Measurements from ENCODE around the gene RAP1A.
"Not testable (repeated sequence)": the region's sequence is repeated elsewhere in the genome, so short reads cannot be mapped to it uniquely, and the experiment has no call there.

Gene RAP1A

DNA sequence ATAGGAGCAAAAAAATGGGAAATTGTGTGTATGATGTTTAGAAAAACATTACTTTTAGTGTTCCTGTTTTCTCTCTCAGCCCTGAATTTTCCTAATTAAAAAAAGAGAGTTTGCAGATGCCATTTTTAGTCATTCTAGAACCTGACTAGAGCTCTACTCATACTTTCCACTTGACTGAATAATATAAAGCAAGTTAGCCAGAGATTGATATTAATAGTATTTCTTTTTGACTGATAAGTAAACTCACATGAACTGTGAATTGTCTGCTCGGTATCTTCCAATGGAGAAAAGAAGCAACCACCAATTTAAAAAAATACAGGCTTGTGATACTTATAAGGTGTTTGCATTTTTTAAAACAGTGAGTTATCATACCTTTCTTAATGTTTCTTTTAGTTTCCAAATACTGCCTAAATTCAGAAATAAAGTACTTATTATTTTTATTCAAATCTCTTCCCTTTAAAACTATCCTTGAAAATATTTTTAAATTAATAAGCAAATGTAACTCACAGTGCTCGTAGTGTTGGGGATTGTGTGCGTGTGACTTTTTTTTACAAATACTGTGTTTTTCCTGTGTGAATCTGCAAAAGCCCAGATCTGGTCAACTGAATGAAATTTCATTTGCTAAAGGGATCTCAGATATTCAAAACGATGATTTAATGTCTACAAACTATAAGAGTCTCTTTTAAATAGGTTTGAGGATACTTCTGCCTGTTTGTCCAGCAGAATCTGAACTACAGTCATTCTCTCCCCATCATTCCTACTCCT lies 9.8 kb downstream of the RAP1A start:
- TF ChIP-seq POLR2A (IDR thresholded peaks at IDR 0.05; ENCODE audit: low read depth, low read length) = no peak
- FAIRE-seq = no peak

DNA sequence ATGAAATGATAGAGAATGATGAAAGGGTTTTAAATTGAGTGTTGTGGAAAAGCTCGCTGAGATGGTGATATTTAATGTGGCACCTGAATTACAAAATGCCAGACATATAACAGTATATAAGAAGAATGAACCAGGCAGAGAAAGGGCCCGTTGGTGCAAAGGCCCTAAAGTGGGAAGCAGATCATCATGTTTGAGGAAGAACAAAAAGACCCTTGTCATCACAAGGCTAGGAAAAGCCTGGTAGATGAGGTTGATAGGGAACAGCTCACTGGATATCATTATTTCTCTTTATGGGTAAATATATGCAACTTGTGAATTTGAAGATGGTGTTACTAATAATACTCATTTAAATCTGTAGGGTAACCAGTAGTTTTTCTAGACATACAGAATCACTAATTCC lies 11.0 kb downstream of the RAP1A start:
- no peak for FAIRE-seq
- DNase-seq (ENCODE audit: insufficient read length, low spot score) = no peak
- no peak for TF ChIP-seq POLR2A (IDR thresholded peaks at IDR 0.05; ENCODE audit: low read depth, low read length)

More for the DNA sequence above, 9.8 kb downstream of the RAP1A start:
- no peak for DNase-seq (ENCODE audit: insufficient read length, low spot score)

DNA sequence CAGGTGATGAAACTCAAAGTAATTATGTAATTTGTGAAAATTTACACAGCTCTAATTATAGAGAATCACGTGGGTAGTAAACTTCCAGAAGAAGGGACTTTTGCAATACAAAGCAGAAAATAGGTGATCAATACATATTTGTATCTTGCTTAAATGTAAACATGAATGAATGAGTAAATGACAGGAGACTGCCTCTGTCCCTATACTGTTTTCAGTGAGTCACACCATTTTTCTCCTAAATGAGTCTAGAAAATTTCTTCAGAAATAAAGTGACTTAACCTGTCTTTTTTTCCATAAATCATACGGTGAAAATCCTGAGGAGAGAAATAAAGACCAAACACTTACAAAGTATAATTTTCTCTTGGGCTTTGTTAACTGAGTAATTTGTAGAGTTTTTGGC lies 11.9 kb downstream of the RAP1A start:
- DNase-seq (ENCODE audit: insufficient read length, low spot score) = no peak
- TF ChIP-seq POLR2A (IDR thresholded peaks at IDR 0.05; ENCODE audit: low read depth, low read length) = no peak
- FAIRE-seq = no peak

DNA sequence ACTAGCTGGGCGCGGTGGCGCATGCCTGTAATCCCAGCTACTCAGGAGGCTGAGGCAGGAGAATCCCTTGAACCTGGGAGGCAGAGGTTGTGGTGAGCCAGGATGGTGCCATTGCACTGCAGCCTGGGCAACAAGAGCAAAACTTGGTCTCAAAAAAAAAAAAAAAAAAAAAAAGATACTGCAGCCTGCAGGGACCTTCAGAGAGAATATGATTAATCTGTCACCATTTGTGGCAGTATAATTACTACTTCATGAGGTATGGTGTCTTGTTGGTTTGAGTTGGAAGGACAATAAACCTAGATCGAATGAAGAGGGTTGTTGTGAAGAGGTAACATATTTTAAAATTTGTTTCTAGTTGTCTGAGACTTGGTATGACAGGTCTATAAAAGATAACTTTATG lies 13.2 kb downstream of the RAP1A start:
- DNase-seq (ENCODE audit: insufficient read length, low spot score) = not testable (repeated sequence)

DNA sequence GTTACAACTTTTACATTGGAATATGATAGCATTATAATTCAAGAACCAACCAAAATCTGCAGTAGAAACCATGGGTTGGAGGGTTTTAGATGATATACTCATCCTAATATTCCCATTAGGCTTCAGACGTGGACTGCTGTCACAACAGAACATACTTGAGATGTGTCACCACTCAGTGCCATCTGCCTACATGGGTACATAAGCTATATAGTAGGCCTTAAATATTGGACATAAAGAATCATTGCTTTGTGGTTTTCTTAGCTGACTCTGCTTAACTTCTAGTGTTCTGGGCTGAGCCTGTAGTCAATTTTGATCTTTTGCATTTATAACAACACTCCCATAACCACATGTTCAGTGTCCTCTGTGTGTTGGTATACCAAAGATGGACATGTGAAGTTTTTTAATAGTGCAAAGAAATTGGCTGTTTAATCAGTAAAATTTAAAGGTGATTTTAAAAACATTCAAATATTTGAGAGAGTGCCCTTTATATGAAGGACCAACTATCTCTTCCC lies 14.2 kb downstream of the RAP1A start:
- DNase-seq (ENCODE audit: insufficient read length, low spot score) (no peak), FAIRE-seq (peak; percentile 90)
- TF ChIP-seq POLR2A (IDR thresholded peaks at IDR 0.05; ENCODE audit: low read depth, low read length) = no peak

More for the DNA sequence above, 13.2 kb downstream of the RAP1A start:
- not testable (repeated sequence) for FAIRE-seq

DNA sequence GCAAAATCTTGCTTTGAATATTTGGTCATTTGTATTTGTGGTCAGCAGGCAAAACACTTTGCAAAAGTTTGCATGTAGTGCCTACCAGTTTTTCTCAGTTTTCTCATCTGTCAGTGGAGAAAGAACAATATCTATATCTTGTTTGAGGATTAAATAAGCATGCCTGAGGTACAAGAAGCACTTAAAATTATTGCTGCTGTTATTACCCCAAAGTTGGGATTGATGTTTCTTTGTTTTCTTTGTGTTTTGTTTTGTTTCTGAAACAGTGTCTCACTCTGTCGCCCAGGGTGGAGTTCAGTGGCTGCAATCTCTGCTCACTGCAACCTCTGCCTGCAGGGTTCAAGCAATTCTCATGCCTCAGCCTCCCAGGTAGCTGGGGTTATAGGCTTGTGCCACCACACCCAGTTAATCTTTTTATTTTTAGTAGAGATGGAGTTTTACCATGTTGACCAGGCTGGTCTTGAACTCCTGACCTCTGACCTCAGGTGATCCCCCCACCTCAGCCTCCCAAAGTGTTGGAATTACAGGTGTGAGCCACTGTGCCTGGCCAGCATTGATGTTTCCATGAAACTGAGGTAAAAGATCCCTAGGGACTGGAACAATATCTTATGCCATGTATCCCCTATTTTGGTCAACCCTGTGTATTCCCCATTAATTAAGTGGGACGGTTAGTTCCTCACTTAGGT lies 15.9 kb downstream of the RAP1A start:
- DNase-seq (ENCODE audit: insufficient read length, low spot score) (no peak), FAIRE-seq (no peak)
- TF ChIP-seq POLR2A (IDR thresholded peaks at IDR 0.05; ENCODE audit: low read depth, low read length) = no peak

DNA sequence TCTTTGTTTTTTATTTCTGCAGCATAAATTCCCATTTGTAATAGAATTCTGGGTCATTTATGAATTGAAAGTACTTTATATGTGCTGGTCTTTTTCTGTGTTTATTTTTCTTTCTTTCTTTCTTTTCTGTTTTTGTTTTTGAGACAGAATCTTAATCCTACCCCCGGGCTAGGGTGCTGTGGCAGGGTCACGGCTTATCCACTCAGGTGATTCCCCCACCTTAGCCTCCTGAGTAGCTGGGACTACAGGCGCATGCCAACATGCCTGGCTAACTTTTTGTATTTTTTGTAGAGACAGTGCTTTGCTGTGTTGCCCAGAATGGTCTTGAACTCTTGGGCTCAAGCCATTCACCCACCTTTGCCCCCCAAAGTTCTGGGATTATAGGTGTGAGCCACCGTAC lies 18.7 kb downstream of the RAP1A start:
- TF ChIP-seq POLR2A (IDR thresholded peaks at IDR 0.05; ENCODE audit: low read depth, low read length) = no peak
- no peak for DNase-seq (ENCODE audit: insufficient read length, low spot score)
- no peak for FAIRE-seq

DNA sequence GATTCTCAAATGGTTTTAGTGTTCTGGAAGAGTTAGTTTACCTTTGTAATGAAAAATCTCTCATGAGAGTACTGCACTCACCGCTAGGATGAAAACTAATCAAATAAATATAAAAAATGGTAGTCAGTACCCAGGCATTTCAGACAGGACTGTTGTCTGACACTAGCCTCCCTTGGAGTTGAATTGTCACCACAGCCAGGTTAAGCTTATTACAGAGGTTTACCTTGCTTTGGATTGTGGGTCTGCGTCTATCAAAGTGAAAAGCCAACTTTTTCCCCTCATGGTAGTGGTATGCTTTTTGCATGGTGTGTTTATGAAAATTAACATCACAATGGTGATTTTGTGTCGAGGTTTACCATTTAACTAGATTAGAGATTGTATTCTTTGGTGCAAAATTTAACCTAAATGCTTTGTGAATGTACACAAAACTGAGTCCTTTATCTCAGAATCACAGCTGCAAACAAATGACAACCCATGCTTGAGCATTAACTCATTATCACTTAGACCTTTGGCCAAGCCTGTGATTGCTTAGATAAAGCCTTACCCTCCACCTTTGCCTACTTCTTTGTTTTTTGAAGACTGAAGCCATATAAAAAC lies 20.1 kb downstream of the RAP1A start:
- no peak for FAIRE-seq
- no peak for DNase-seq (ENCODE audit: insufficient read length, low spot score)
- TF ChIP-seq POLR2A (IDR thresholded peaks at IDR 0.05; ENCODE audit: low read depth, low read length) = no peak

DNA sequence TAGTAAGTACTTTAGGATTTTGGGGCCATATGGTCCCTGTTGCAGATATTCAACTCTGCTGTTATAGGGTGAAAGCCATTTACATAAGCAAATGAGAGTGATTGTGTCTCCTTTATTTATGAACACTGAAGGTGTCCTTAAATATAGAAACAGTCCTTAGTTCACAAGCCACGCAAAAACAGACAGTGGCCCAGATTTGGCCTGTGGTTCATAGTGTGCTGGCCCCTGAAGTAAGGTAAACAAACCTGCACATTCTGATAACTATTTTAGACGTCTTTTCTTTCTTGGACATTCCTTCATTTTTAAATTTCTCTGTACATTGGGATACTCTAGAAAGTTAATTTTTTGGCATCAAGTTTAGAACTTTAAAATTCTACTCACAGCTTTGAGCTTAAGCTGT lies 23.5 kb downstream of the RAP1A start:
- DNase-seq (ENCODE audit: insufficient read length, low spot score) = no peak
- FAIRE-seq = no peak
- no peak for TF ChIP-seq POLR2A (IDR thresholded peaks at IDR 0.05; ENCODE audit: low read depth, low read length)

DNA sequence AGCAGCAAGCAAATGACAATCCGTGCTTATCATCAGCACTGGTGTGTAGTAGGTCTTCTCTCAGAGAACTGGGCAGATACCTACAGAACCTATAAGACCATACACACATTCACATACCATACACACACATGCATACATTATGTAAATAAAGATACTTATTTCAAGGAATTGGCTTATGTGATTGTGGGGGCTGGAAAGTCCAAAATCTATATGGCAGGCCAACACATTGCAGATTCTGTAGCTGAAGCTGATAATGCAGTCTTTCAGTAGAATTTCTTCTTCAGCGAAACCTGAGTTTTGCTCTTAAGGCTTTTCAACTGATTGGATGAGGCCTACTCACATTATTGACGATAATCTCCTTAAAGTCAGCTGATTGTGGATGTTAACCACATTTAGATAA lies 24.1 kb downstream of the RAP1A start:
- TF ChIP-seq POLR2A (IDR thresholded peaks at IDR 0.05; ENCODE audit: low read depth, low read length) = no peak
- no peak for DNase-seq (ENCODE audit: insufficient read length, low spot score)
- no peak for FAIRE-seq

DNA sequence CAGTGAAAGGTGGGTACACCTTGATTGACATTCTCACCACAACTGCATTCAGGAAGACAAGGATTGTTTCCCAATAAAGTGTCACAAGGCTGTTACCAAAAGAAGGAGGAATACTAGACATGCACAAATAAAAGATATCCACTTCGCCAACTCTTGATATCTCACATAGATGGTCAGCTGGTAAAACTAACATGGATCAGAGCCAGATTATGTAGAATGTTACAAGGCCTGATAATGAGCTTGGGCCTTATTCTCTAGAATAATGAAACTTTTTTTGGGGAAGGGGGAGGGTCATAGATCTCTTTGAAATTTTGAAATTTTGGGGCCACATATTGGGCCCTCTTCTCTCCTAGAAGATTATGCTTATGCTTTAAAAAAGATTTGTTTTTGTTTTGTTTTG lies 24.9 kb downstream of the RAP1A start:
- no peak for TF ChIP-seq POLR2A (IDR thresholded peaks at IDR 0.05; ENCODE audit: low read depth, low read length)
- no peak for DNase-seq (ENCODE audit: insufficient read length, low spot score)
- no peak for FAIRE-seq

DNA sequence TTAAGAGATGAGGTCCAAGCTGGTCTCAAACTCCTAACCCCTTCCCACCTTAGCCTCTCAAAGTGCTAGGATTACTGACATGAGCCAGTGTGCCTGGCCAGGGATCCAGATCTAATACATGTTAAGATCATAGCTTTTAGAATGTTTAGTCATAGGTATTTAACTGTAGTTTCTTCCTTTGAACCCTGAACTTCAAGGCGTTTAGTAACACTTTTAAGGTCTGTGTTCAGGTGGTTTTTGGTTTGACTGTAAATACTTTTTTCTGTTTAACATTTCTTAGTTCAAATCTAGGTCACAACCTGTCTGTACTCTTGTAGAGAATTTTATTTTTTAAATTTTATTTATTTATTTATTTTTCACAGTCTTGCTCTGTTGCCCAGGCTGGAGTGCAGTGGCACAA lies 28.1 kb downstream of the RAP1A start:
- FAIRE-seq = no peak
- TF ChIP-seq POLR2A (IDR thresholded peaks at IDR 0.05; ENCODE audit: low read depth, low read length) = no peak

DNA sequence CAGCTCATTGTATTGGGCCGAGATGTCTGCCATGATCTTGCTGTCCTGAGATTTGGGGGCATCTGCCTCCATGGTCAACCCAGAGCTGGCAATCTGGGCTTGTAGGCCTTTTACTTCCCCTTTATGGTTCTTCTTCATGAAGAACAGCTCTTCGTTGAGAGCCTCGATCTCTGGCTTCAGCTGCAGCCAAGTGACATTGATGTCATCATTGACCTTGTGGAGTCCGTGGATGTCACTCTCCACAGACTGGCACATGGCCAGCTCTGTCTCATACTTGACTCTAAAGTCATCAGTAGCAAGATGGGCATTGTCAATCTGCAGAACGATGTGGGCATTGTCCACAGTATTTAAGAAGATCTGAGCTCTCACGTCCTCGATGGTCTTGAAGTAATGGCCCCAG lies 29.2 kb downstream of the RAP1A start:
- no peak for TF ChIP-seq POLR2A (IDR thresholded peaks at IDR 0.05; ENCODE audit: low read depth, low read length)
- FAIRE-seq (no peak), DNase-seq (ENCODE audit: insufficient read length, low spot score) (no peak)

More for the DNA sequence above, 28.1 kb downstream of the RAP1A start:
- DNase-seq (ENCODE audit: insufficient read length, low spot score) = no peak

DNA sequence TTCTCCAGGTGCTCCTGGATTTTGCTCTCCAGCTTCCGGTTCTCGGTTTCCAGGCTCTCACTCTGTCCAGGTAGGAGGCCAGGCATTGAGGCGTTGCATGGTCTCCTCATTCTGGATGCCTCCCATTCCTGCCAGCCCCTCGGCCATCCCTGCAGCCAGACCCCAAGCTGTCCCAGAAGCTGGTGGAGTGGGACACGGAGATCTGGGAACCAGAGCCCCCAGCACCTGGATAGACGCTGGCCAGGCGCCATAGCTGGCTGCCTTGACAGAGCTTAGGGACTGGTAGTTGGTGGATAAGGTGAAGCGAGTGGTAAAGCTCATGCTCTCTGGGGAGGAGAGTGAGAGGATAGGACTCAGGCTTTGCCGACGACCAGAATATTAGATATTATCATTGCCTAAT lies 29.6 kb downstream of the RAP1A start:
- FAIRE-seq (no peak), DNase-seq (ENCODE audit: insufficient read length, low spot score) (no peak)
- no peak for TF ChIP-seq POLR2A (IDR thresholded peaks at IDR 0.05; ENCODE audit: low read depth, low read length)
